Transverse colon (tissue), 4 donors: Measurements from ENCODE around the gene CEP63.

Experiments
- CTCF ChIP-seq, 5 experiments: fragments of 200-600 bp in 3 of 5; fragments of 450-650 bp in 2 of 5; sonication (generic) in 3 of 5; IDR thresholded peaks; 1 replicate in 2 of 5; 2 replicates in 3 of 5; pipeline ENCODE4 v1.5.1; 2016 to 2017; ENCODE audit warnings: antibody characterized with exemption in 5 of 5, inconsistent platforms in 3 of 5, mild to moderate bottlenecking in 2 of 5, moderate library complexity in 1 of 5
- EP300 ChIP-seq: sonication (generic); formaldehyde crosslinking; IDR thresholded peaks from one replicate; pipeline ENCODE4 v1.6.1; 2017; ENCODE audit warnings: antibody characterized with exemption, low read depth
- POLR2A ChIP-seq: fragments of 450-650 bp; IDR thresholded peaks from one replicate; pipeline ENCODE4 v1.6.1; 2016; ENCODE audit warnings: antibody characterized with exemption, mild to moderate bottlenecking, moderate library complexity
- POLR2AphosphoS5 ChIP-seq, 3 donors: sonication (generic); formaldehyde crosslinking; IDR thresholded peaks; one replicate each; pipeline ENCODE4 v1.6.1; 2016; ENCODE audit warnings: antibody characterized with exemption in 3 of 3

- no peak for TF ChIP-seq EP300
- TF ChIP-seq POLR2A, result no peak
- TF ChIP-seq POLR2AphosphoS5 (IDR thresholded peaks at IDR 0.05), result no peak
- TF ChIP-seq CTCF (IDR thresholded peaks at IDR 0.05), result no peak
These were observed 134.7 kb downstream of the CEP63 start for GRCh38 chr3:134620476-134621115.
